Loucy (cell line): ENCODE results near the gene COA5.

Source experiments
- EZH2phosphoT487 ChIP-seq: fragments of 200-600 bp; IDR thresholded peaks from 2 replicates; pipeline ENCODE4 v1.6.1; 2018; ENCODE audit warnings: antibody characterized with exemption, mild to moderate bottlenecking, moderate library complexity, borderline replicate concordance
- TF ChIP-seq, protein P1 (sequence below): fragments of 200-600 bp; sonication (generic); conservative IDR thresholded peaks from 2 replicates; pipeline ENCODE4 v1.5.1; 2014; ENCODE audit warnings: mild to moderate bottlenecking, antibody characterized with exemption, low read length

GRCh38 chr2:98565286-98565860 lies 42.9 kb downstream of the COA5 start:
- TF ChIP-seq, protein P1, sequence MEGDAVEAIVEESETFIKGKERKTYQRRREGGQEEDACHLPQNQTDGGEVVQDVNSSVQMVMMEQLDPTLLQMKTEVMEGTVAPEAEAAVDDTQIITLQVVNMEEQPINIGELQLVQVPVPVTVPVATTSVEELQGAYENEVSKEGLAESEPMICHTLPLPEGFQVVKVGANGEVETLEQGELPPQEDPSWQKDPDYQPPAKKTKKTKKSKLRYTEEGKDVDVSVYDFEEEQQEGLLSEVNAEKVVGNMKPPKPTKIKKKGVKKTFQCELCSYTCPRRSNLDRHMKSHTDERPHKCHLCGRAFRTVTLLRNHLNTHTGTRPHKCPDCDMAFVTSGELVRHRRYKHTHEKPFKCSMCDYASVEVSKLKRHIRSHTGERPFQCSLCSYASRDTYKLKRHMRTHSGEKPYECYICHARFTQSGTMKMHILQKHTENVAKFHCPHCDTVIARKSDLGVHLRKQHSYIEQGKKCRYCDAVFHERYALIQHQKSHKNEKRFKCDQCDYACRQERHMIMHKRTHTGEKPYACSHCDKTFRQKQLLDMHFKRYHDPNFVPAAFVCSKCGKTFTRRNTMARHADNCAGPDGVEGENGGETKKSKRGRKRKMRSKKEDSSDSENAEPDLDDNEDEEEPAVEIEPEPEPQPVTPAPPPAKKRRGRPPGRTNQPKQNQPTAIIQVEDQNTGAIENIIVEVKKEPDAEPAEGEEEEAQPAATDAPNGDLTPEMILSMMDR = no peak
- no peak for TF ChIP-seq EZH2phosphoT487
